ENCODE measurements around the gene PITPNM2. TPM values are rescaled to one million over a fixed set of nuclear protein-coding genes. Genes with fewer than 3 reads are reported as not detected.

The PITPNM2 gene
- polyA plus RNA-seq, 5 donors, result 9.7 to 16.1 (median 11.3) TPM

GRCh38 chr12:123145211-123145610 lies 5.7 kb downstream of the PITPNM2 start:
- no peak for DNase-seq

DNA sequence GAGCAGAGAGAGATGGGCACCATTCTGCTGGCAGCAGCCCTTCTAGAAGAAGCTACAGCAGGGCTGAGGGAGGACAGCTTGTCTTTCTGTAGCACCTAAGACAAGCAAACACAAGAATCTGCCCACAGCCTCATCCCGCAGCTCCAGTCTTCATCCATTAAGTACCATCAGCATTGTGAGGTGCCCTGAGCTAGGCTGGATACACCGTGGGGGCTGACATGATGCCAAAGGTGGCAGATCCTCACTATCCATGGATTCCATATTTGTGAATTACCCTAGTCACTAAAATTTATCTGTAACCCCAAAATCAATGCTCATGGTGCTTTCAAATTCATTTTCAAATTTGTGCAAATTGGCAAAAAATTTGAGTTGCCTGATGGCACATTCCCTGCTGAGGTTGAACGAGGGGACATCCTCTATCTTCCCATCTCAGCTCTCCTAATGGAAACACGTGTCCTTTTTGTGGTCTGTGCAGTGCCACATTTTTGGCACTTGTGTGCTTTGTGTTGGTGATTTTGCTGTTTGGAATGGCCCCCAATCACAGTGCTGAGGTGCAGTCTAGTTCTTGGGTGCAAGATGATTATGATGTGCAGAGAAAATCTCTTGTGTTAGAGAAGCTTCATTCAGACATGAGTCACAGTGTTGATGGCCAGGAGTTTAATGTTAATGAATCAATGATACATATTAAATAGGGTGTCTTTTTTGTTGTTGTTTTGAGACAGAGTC lies 7.0 kb downstream of the PITPNM2 start:
- no peak for DNase-seq

DNA sequence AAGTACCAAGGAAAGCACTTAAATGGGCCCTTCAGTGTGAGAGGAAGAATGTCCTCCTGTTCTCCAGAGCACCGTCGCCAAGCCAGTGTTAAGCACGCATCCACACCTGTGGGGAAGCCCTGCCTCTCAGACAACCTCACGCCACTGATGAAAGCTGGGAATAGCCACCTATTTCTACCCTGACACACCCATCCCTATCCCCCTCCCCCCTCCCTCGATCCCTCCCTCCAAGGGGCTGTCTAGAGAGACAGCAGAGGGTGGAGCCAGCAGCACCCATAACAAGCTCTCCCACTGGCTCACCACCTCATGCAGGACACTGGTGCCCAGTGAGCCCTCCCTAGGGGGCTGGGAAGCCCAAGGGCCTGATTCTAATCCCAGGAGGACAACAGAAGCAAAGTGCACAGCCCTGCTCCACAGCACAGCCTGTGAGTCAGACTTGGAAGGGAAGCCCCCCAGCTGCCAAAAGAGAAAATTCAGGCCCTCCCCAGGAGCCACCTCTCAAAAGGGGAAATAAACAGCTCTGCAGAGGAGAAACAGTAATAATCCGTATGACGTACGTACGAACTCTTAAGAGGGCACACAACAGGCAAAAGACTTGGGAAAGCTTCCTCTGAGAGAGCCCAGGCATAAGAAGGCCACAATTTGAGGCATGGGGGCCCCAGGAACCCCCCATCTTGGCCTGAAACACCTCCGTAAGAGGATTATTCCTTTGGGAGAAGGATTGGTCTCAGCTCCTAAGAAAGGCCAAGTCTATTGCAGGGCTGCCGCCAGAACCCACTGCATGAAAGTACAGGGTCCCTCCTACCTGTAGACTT lies 7.8 kb downstream of the PITPNM2 start:
- DNase-seq, result peak in 1 of 2 donors; percentile 50

DNA sequence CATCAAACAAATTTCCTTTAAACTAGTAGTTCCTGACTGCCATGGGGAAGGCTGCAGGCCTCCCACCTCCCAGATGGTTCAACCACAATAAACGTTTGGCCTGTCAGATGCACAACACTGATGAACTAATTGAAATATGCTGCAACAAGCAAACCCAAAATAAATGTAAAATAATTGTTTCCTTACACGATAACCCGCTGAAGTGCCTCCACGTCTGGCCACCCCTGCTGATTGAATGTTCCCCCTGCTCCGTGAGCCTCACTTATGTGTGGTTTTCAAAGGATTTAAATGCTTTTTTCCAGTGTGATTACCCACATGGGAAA lies 8.4 kb downstream of the PITPNM2 start:
- no peak for DNase-seq

GRCh38 chr12:123141615-123142517 lies 9.0 kb downstream of the PITPNM2 start:
- DNase-seq, result no peak

DNA sequence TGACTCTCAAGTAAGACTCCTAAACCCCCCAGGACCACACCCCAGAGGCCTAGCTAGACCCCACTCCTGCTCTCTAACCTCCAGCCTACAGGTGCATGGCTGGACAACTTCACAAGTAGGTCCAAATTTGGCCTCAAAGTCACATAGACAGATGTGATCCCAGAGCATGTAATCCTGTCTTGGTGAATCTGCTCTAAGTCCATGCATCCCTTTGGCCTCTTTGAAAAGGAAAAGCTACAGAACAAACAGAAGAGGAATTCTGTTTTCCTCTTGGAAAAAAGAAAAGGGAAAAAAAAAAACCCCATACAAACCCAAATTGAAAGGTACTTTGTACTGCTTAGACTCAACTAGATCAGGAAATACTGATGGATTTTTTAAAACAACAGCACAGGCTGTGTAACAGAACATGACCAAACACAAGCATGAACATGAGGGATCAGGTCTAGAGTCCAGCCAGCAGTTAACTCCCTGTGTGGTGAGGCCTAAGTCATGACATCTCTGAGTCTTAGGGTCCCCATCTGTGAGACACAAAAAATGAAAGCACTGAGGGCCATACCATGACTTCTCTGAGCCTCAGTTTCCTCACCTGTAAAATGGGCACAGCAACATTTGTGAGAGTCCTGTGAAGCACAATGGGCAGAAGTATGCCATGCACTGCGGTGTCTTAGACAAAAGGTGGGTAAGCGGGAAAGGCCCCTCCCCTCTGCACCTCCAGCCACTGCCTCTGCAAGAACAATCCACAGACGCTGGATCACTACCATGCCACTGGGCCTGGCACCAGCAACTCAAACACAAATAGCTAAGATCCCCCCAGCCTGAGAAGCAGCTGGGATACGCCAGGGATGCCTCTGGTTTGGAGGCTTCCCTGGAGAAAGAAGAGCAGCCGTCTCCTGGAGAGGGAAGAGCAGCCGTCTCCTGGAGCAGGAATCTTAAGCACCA lies 9.9 kb downstream of the PITPNM2 start:
- DNase-seq, result no peak

DNA sequence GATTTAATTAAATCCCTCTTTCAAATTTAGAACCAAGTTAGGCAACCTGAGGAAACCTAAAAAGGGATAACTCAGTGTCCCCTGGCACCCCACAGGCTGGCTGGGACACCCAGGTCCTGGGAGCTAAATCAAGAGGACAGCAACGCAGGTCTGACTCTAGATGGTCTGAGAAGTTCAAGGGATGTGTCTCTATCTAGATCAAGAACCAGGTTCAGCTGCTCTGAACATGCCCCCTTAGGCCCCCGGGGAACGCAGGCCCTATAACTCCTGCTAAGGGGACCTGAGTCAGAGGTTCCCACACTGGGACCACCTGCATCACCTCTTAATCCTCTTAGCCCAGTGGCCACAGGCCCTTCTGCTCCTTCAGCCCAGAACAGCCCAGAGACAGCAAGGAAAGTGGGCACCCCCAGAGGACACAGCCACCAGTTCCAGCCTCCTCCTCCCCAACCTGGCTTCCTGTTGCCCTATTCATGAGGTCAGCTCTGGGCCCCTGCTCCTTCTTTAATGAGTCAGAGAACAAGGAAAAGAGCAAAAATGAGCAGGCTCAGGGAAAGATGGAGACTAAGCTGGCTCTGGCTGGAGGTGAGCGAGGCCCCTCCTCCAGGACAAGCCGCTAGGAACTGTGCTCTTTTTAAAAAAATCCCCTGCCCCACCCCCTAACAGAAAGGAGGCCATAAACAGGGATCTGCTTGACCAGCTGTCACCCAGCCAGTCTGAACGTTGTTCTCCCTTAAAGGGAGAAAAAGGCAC lies 10.8 kb downstream of the PITPNM2 start:
- DNase-seq, result no peak

GRCh38 chr12:123135688-123136087 lies 15.2 kb downstream of the PITPNM2 start:
- no peak for DNase-seq

DNA sequence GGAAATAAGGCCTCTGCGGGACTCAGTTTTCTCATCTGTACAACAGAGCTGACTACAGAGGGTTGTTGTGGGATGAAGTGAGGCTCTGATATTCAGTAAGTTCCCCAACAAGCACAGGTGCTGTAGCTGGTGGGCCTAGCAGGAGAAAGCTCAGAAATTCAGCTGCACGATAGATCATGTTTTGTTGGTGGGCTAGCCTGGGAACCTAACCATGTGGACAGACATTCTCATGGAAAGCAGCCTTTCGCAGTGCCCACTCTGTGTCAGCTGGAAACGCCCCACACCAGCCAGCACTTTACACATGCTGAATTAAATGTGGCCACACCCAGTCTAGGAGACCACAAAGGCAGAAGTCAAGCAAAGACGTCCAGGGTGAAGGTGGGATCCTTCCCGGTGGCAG lies 16.1 kb downstream of the PITPNM2 start:
- DNase-seq, result no peak

- no peak for DNase-seq
These were observed 16.6 kb downstream of the PITPNM2 start for GRCh38 chr12:123134271-123134671.

DNA sequence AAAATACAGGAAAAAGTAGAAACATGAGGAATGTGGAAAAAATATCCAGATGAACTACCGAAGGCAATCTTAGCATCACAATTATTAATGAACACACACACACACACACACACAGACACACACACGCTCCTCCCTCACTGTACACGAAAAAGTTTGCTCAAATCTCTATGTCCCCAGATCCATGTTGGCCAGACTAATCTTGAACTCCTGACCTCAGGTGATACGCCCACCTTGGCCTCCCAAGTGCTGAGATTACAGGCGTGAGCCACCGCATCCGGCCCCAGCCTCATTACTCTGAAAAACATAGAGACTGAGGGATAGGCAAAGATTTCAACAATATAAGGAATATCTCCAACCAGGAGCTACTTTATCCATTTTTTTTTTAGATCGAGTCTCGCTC lies 17.2 kb downstream of the PITPNM2 start:
- DNase-seq, result no peak

DNA sequence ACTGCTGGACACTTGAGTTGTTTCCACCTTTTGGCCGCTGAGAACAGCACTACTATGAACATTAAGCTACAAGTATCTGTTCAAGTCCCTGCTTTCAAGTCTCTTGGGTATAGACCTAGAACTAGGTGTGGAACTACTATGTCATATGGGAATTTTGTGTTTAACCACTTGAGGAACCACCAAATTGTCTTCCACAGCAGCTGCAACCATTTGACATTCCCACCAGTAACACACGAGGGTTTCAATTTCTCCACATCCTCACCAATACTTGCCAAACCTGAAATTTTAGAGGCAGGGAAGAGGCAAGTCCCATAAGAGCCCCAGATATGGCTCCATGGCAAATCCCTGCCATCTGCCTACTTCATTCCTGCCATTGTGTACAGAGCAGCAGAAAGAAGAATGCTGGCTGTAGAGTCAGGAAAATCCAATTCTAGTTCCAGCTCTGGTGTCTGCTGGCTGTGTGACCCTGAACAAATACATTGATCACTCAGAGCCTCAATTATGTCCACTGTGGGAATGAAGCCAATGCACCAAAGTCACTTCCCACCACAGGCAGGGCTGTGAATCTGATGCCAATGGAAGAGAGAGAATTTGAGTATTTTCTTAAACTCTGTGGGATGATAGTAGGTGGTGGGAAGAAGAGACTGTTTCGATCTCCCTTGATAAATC lies 17.8 kb downstream of the PITPNM2 start:
- DNase-seq, result no peak

GRCh38 chr12:123131879-123132402 lies 18.9 kb downstream of the PITPNM2 start:
- no peak for DNase-seq

- DNase-seq, result no peak
These were observed 19.5 kb downstream of the PITPNM2 start for GRCh38 chr12:123131291-123131832.

GRCh38 chr12:123129621-123130020 lies 21.3 kb downstream of the PITPNM2 start:
- DNase-seq, result no peak

DNA sequence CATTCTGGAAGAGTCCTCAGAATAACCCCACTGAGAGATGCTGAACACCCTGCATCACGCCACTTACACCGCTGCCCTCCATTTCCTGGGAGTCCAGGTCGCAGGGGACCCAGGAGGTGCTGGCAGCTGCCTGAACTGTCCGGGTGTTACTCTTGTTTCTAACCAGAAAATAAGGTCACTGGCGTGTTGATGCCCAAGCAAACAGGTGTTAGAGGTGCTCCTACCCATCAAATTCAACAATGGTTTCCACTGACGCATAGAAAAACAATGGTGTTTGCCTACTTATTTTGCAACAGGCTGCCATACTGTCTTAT lies 23.8 kb downstream of the PITPNM2 start:
- DNase-seq, result no peak

DNA sequence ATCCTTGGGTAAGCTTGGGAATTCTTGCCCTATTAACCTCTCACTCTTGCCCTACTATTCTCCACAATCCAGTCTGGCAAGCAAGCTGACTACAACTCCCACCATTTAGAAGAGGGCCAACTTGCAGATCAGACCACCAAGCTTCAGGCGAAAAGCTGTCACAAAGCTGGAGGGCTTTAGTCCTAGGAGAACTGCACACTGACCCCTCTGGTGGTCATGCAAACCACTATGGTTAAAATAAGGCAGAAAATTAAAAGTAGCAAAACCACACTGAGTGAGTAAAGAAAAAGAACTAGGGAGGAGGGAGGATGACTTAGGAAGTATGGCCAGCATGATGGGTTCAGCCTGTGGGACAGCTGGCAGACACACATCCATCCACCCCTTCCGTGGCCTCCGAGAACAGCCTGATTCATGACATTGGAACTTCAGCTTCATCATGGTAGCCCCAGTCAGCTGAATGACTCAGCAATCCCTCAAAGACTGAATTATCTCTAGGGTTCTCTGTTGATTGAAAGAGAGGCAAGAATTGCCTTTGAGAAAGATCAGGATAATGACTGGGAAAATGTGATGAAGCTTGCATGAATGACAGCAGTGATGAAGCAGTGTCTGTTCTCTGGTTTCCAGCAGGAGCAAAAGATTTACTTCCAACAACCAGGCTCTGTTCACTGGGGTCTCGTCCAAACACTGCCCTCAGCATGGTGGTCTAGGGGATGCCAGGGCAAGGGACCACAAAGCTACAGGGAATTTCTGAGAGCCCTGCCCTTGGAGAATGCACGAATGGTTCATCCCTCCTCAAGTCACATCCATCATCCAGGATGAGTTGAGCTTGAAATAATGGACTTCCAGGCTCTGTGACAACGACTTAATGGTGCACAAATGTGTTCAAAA lies 24.4 kb downstream of the PITPNM2 start:
- no peak for DNase-seq

DNA sequence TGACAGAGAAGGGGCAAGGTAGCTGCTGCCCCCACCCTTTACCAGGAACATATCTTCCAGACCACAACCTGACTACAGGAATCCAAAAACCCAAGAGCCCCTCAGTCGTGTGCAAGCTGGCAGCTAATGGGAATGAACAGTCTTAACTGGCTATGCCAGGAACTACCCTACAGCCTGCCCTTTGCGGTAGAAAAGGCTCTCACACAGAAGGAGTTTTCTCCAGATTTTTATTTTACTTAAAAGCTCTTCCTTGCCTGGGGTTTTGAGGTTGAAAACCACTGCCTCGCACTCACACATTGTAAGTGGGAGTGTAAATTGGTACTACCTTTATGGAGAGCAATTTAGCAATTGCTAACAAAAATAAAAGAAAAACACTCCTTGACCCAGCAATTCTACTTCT lies 28.3 kb downstream of the PITPNM2 start:
- DNase-seq, result no peak
